Activated naive CD4-positive, alpha-beta T cell treated with anti-CD3 and anti-CD28 coated beads, Interleukin-2, amount 50 U/mL, for 24 hours (primary cell): ENCODE results near the gene DGCR6L.
A peak's percentile ranks its signal among the peaks of the same experiment; 100 is the strongest.
"Not testable (repeated sequence)": the region's sequence is repeated elsewhere in the genome, so short reads cannot be mapped to it uniquely, and the experiment has no call there.

Experiments used
- H3K27ac Mint-ChIP-seq: one replicate; pipeline ENCODE4 v1.8.0; 2021; ENCODE audit warnings: mild to moderate bottlenecking, mixed read lengths
- H3K27me3 Mint-ChIP-seq: one replicate; pipeline ENCODE4 v1.8.0; 2021; ENCODE audit warnings: mixed read lengths
- H3K36me3 Mint-ChIP-seq: one replicate; pipeline ENCODE4 v1.8.0; 2021; ENCODE audit warnings: mixed read lengths
- H3K4me1 Mint-ChIP-seq: one replicate; pipeline ENCODE4 v1.8.0; 2021; ENCODE audit warnings: mixed read lengths
- H3K4me3 Mint-ChIP-seq: one replicate; pipeline ENCODE4 v1.8.0; 2021; ENCODE audit warnings: mild to moderate bottlenecking, mixed read lengths
- H3K9me3 Mint-ChIP-seq: one replicate; pipeline ENCODE4 v1.8.0; 2021; ENCODE audit warnings: mixed read lengths

The DGCR6L gene

DNA sequence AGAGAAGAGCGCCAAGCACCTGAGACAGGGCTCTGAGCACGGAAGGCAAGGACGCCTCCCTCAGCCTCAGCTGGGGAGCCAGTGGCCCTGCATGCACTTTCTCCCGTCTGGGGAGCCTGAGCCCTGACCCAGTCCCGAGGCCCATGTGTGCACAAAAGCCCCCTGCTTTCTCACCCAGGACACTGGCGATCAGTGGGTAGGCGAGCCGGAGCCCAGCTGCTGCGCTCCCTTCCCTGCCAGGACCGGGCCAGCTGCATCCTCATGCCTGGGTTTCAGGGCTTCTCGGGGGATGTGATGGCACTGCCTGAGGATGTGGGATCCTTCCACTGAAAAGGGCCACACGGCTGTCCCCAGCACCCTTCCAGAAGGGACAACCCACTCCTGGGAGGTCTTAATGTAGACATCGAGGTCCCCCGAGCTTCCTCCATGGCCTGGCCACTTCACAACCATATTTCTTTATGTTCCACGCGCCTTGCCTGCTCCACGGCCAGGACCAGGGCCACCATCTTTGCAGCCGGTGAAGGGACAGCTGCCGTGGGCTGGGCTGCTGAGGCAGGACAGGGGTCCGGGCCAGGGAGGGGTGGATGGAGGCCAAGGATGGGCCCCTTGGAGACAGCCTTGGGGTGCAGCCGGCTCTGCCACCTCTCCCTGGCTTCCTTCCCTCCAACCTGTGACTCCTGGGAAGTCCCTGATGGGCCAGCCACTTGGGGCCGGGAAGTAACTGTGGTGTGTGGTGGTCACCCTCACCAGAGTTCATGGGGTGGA is 41.0 kb downstream of the DGCR6L start:
- H3K36me3 Mint-ChIP-seq, H3K27ac Mint-ChIP-seq, H3K27me3 Mint-ChIP-seq, H3K9me3 Mint-ChIP-seq, H3K4me3 Mint-ChIP-seq, H3K4me1 Mint-ChIP-seq: not testable (repeated sequence)

GRCh38 chr22:20277936-20278635 is 41.8 kb downstream of the DGCR6L start:
- H3K4me3 Mint-ChIP-seq, H3K27ac Mint-ChIP-seq, H3K36me3 Mint-ChIP-seq, H3K27me3 Mint-ChIP-seq, H3K9me3 Mint-ChIP-seq, H3K4me1 Mint-ChIP-seq: not testable (repeated sequence)

- no peak overlapping the region for H3K27ac Mint-ChIP-seq
- H3K9me3 Mint-ChIP-seq: no peaks in the 10 kb centered on the region
- no peaks in the 10 kb centered on the region for H3K36me3 Mint-ChIP-seq
- no peaks in the 10 kb centered on the region for H3K4me1 Mint-ChIP-seq
- no peaks in the 10 kb centered on the region for H3K27me3 Mint-ChIP-seq
- H3K4me3 Mint-ChIP-seq: no peak overlapping the region
Measured at GRCh38 chr22:20276468-20276867, 43.4 kb downstream of the DGCR6L start.

DNA sequence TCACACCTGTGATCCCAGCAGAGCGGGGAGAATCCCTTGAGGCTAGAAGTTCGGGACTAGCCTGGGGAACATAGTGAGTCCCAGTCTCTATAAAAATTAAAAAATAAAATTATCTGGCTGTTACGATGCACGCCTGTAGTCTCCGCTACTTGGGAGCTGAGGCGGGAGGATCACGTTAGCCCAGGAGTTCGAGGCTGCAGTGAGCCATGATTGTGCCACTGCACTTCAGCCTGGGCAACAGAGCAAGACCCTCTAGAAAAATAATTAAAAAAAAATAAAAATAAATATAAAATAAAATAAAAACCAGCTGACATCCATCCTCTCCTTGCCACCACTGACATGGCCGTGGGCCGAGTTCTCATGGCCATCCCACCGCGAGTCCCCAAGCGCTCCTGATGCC is 44.0 kb downstream of the DGCR6L start:
- H3K27ac Mint-ChIP-seq: no peak overlapping the region
- H3K27me3 Mint-ChIP-seq: no peaks in the 10 kb centered on the region
- no peaks in the 10 kb centered on the region for H3K36me3 Mint-ChIP-seq
- no peak overlapping the region for H3K4me3 Mint-ChIP-seq
- no peaks in the 10 kb centered on the region for H3K4me1 Mint-ChIP-seq
- no peaks in the 10 kb centered on the region for H3K9me3 Mint-ChIP-seq

- H3K9me3 Mint-ChIP-seq, H3K4me3 Mint-ChIP-seq, H3K27me3 Mint-ChIP-seq, H3K4me1 Mint-ChIP-seq, H3K36me3 Mint-ChIP-seq, H3K27ac Mint-ChIP-seq: not testable (repeated sequence)
Measured at GRCh38 chr22:20275325-20275724, 44.5 kb downstream of the DGCR6L start.

DNA sequence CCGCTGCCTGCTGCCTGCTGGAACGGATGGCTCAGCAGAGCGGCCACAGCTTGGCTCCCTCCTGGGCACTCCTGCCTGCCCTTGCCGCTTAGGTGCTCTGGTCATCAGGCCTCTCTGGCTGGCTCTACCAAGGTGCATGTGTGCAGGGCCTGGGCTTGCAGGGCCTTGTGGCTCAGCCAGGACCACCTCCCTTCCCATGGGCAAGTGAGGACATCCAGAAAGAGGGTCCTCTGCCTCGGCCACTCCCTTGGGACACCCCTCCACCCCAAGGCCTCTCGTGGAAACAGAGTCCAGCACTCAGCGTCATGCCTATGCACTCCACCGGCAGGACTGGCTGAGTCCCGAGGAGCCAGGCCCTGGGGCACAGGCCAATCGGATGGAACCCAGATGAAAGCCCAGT is 45.5 kb downstream of the DGCR6L start:
- H3K27ac Mint-ChIP-seq, H3K36me3 Mint-ChIP-seq, H3K4me3 Mint-ChIP-seq, H3K27me3 Mint-ChIP-seq, H3K4me1 Mint-ChIP-seq, H3K9me3 Mint-ChIP-seq: not testable (repeated sequence)

GRCh38 chr22:20273758-20274181 is 46.1 kb downstream of the DGCR6L start:
- Mint-ChIP-seq H3K4me3 (no peak overlapping the region), H3K4me1 (peaks cover 2% of the 10 kb centered on the region), H3K36me3 (no peaks in the 10 kb centered on the region), H3K27me3 (no peaks in the 10 kb centered on the region), H3K9me3 (no peaks in the 10 kb centered on the region), H3K27ac (no peak overlapping the region)

DNA sequence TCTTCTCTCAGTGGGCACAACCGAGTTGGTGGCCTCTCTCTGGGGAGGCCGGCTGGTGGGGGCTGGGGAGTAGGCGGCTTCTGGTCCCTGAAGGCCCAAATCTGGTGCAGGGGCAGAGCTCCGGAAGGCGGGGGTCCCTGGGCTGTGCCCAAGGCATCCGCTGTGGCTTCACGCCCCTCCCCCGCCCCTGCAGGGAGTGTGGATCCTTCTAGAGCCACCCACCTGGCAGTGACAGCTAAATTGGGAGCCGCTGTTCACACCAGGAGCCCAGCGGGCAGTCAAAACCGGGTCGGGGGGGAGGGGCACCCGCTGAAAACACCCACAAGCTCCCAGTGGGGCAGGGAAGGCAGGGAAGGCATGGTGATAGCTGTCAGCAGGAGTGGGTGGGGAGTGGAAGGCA is 47.2 kb downstream of the DGCR6L start:
- peaks cover 5% of the 10 kb centered on the region for H3K4me1 Mint-ChIP-seq
- H3K4me3 Mint-ChIP-seq: no peak overlapping the region
- H3K36me3 Mint-ChIP-seq: no peaks in the 10 kb centered on the region
- no peaks in the 10 kb centered on the region for H3K9me3 Mint-ChIP-seq
- no peak overlapping the region for H3K27ac Mint-ChIP-seq
- H3K27me3 Mint-ChIP-seq: no peaks in the 10 kb centered on the region

GRCh38 chr22:20272174-20272573 is 47.7 kb downstream of the DGCR6L start:
- H3K27me3 Mint-ChIP-seq: no peaks in the 10 kb centered on the region
- no peaks in the 10 kb centered on the region for H3K9me3 Mint-ChIP-seq
- H3K4me3 Mint-ChIP-seq: no peak overlapping the region
- H3K36me3 Mint-ChIP-seq: no peaks in the 10 kb centered on the region
- no peak overlapping the region for H3K27ac Mint-ChIP-seq
- H3K4me1 Mint-ChIP-seq: peaks cover 5% of the 10 kb centered on the region

GRCh38 chr22:20271114-20271994 is 48.5 kb downstream of the DGCR6L start:
- Mint-ChIP-seq H3K4me1 (peaks cover 9% of the 10 kb centered on the region), H3K4me3 (no peak overlapping the region), H3K27me3 (no peaks in the 10 kb centered on the region), H3K36me3 (no peaks in the 10 kb centered on the region), H3K27ac (no peak overlapping the region), H3K9me3 (no peaks in the 10 kb centered on the region)

DNA sequence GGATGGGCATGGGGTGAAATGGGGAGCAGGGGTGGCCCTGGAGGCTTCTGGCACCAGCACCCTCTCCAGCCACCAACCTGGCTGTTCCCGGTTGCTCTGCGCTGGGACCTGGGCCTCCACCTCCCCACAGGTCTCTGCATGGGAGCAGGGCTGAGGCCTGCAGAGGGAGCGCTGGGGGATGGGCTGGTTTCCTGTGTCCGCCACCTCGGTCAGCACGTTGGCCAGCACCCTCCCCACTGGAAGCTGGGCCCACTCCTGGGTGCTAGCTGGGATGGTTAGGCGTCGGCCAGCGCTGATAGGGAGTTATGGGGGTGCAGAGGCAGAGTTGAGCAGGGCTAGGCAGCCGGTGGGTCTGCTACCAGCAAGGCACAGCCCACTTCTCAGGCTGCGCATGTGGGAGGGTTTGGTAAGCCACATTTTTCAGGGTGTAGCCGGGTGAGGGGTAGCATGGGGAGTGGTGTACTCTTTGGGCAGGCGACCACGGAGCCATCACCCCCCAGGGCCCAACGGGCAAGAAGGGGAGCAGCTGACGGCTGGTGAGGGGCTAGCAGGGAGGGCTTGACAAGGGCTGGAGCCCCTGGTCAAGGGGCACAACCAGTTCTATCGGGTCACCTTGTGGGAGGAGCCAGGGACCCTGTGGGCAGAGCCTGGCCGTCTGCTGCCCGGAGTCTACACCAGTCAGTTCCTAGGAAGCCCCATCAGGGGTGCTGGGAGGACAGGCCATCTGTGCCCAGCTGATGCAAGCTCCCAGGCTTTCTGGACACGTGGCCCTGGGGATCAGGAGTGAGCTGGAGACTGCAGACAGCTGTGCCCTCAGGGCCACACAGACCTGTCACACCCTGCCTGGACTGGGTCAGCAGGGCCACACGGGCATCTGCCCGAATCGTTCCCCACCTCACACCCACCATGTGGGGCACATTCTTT is 49.4 kb downstream of the DGCR6L start:
- H3K9me3 Mint-ChIP-seq, H3K4me3 Mint-ChIP-seq, H3K36me3 Mint-ChIP-seq, H3K27ac Mint-ChIP-seq, H3K27me3 Mint-ChIP-seq, H3K4me1 Mint-ChIP-seq: not testable (repeated sequence)

DNA sequence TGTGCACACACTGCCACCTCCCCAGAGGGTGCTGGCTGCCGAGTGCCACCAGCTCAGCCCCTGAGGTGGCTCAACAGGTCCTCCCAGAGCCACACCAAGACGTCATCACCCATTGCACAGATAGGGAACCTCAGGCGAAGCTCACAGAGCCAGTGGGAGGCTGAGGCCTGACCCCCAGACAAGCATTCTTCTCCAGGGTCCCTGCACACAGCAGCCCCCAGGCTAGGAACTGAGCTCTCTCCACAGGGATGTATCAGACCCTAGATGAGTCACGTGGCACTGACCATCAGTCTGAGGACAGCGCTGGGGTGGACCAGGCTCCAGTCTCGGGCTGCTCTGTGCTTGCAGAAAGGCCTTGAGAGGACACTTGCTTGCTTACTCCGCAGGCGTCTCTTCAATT is 50.2 kb downstream of the DGCR6L start:
- H3K27me3 Mint-ChIP-seq, H3K4me1 Mint-ChIP-seq, H3K36me3 Mint-ChIP-seq, H3K4me3 Mint-ChIP-seq, H3K9me3 Mint-ChIP-seq: not testable (repeated sequence)
- peak overlapping the region; percentile 51 for H3K27ac Mint-ChIP-seq

DNA sequence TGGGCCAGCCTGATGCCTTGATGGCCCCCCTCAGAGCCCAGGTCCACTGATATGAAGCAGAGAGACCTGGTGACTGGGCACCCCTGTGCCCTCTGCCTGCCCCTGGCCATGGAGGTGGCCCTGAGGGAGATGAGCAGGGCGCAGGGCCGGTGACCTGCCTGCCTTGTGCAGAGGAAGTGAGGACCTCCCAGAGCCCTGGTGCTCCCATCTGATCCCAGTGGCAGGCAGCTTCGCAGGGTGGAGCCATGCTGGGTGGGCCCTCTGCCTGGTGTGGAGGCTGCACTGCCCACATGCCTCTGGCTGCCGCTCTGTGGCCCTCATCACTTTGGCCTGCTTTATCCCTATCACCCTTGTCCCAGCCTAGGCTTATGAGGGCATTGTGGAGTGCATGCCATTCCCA is 50.7 kb downstream of the DGCR6L start:
- not testable (repeated sequence) for H3K27me3 Mint-ChIP-seq, H3K36me3 Mint-ChIP-seq, H3K4me1 Mint-ChIP-seq, H3K4me3 Mint-ChIP-seq, H3K27ac Mint-ChIP-seq, H3K9me3 Mint-ChIP-seq

DNA sequence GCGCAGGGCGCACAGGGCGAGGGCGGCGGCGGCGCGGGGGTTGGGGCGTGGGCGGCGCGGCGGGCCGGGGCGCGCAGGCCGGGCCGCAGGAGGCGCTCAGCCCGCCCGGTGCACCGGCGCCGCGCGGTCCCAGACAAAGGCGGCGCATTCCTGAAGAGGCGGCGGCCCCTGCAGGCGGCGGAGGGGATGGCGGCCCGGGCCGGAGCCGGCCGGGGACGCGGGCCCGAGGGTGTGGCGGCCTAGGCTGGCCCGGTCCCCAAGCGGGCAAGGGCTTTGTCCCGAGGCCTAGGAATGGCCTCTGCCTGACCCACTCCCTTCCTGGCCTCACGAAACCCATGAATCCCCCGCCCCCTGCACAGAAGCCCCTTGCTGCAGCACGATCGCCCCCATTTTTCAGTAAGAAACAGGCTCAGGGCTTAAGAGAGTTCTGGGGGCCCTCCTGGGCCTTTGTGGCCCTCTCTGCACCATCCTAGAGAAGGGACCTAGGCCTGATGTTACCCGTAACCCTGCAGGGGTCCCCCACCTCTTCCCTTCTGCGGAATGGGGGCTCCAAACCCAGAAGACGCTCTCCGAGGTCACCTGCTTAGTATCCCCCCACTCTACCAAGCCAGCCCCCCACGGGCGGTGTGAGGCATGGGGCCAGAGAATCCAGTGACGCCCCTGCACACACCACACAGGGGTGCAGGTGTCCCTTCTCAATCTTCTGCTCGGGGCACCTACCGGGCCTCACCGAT is 51.4 kb downstream of the DGCR6L start, which contains the start of gene RTN4R:
TSS of gene RTN4R (minus strand) at position 40 of the 734 bp plus-strand sequence. CDS start 226 bp downstream, outside the sequence.
- H3K36me3 Mint-ChIP-seq: no peaks in the 10 kb centered on the region
- no peaks in the 10 kb centered on the region for H3K27me3 Mint-ChIP-seq
- H3K27ac Mint-ChIP-seq: no peak within 1 kb of the TSS
- peaks cover 9% of the 10 kb centered on the region for H3K4me1 Mint-ChIP-seq
- H3K4me3 Mint-ChIP-seq: peak within 1 kb of the TSS; percentile 80
- no peaks in the 10 kb centered on the region for H3K9me3 Mint-ChIP-seq
